GM19025 (cell line): ENCODE data around the gene KIFC3.
"Not testable (repeated sequence)": the region's sequence is repeated elsewhere in the genome, so short reads cannot be mapped to it uniquely, and the experiment has no call there.

Source experiments
- ATAC-seq: cut with Tn5 transposase; IDR thresholded peaks from one replicate; pipeline ENCODE4 v1.9.1; 2021; ENCODE audit warnings: mild to moderate bottlenecking, low read depth, moderate library complexity; ENCODE audit not compliant: unreplicated experiment

The KIFC3 gene

GRCh38 chr16:57756424-57757325, 45.6 kb downstream of the KIFC3 start:
- ATAC-seq = no peak

- no peak for ATAC-seq
Measured at GRCh38 chr16:57755726-57756423, 46.4 kb downstream of the KIFC3 start.

GRCh38 chr16:57755061-57755684, 47.1 kb downstream of the KIFC3 start:
- ATAC-seq = no peak

- no peak for ATAC-seq
Measured at GRCh38 chr16:57754354-57755060, 47.8 kb downstream of the KIFC3 start.

GRCh38 chr16:57753448-57754353, 48.6 kb downstream of the KIFC3 start:
- ATAC-seq = no peak

- ATAC-seq = no peak
Measured at GRCh38 chr16:57752581-57753447, 49.5 kb downstream of the KIFC3 start.

GRCh38 chr16:57752203-57752580, 50.1 kb downstream of the KIFC3 start:
- ATAC-seq = no peak

- ATAC-seq = no peak
Measured at GRCh38 chr16:57751539-57752202, 50.6 kb downstream of the KIFC3 start.

GRCh38 chr16:57750796-57751538, 51.3 kb downstream of the KIFC3 start:
- ATAC-seq = no peak

- no peak for ATAC-seq
Measured at GRCh38 chr16:57749856-57750452, 52.3 kb downstream of the KIFC3 start.

GRCh38 chr16:57749101-57749692, 53.1 kb downstream of the KIFC3 start:
- no peak for ATAC-seq

GRCh38 chr16:57748596-57748995, 53.7 kb downstream of the KIFC3 start:
- ATAC-seq = no peak

GRCh38 chr16:57747996-57748395, 54.3 kb downstream of the KIFC3 start:
- ATAC-seq = no peak

- ATAC-seq = no peak
Measured at GRCh38 chr16:57747496-57747895, 54.8 kb downstream of the KIFC3 start.

- ATAC-seq = no peak
Measured at GRCh38 chr16:57747091-57747490, 55.2 kb downstream of the KIFC3 start.

GRCh38 chr16:57746316-57746715, 56.0 kb downstream of the KIFC3 start:
- ATAC-seq = not testable (repeated sequence)

GRCh38 chr16:57745768-57746167, 56.5 kb downstream of the KIFC3 start:
- ATAC-seq = no peak
